ENCODE results near the gene DISP2.

DISP2 gene

GRCh38 chr15:40369474-40369869, 11.5 kb downstream of the DISP2 start:
- Histone ChIP-seq H3K27ac (no peak overlapping the region), H3K4me3 (ENCODE audit: low read depth, low read length) (no peak overlapping the region), H3K36me3 (peaks cover 9% of the 10 kb centered on the region), H3K9me3 (ENCODE audit: severe bottlenecking) (no peaks in the 10 kb centered on the region), H3K27me3 (ENCODE audit: insufficient read depth, low read depth, severe bottlenecking) (no peaks in the 10 kb centered on the region)
- no peak for DNase-seq
- no peak for TF ChIP-seq CTCF (IDR thresholded peaks at IDR 0.05; ENCODE audit: low read depth, low read length)

GRCh38 chr15:40369971-40370370, 12.0 kb downstream of the DISP2 start:
- no peak overlapping the region for H3K4me3 ChIP-seq (ENCODE audit: low read depth, low read length)
- peaks cover 9% of the 10 kb centered on the region for H3K36me3 ChIP-seq
- H3K27me3 ChIP-seq (ENCODE audit: insufficient read depth, low read depth, severe bottlenecking) = no peaks in the 10 kb centered on the region
- no peak for DNase-seq
- no peaks in the 10 kb centered on the region for H3K9me3 ChIP-seq (ENCODE audit: severe bottlenecking)
- no peak overlapping the region for H3K27ac ChIP-seq
- no peak for TF ChIP-seq CTCF (IDR thresholded peaks at IDR 0.05; ENCODE audit: low read depth, low read length)

GRCh38 chr15:40372981-40373380, 15.0 kb downstream of the DISP2 start:
- no peaks in the 10 kb centered on the region for H3K27me3 ChIP-seq (ENCODE audit: insufficient read depth, low read depth, severe bottlenecking)
- H3K4me3 ChIP-seq (ENCODE audit: low read depth, low read length) = no peak overlapping the region
- peaks cover 9% of the 10 kb centered on the region for H3K36me3 ChIP-seq
- no peak for TF ChIP-seq CTCF (IDR thresholded peaks at IDR 0.05; ENCODE audit: low read depth, low read length)
- H3K27ac ChIP-seq = no peak overlapping the region
- DNase-seq = no peak
- H3K9me3 ChIP-seq (ENCODE audit: severe bottlenecking) = no peaks in the 10 kb centered on the region

- Histone ChIP-seq H3K9me3 (ENCODE audit: severe bottlenecking) (no peaks in the 10 kb centered on the region), H3K27ac (no peak overlapping the region), H3K27me3 (ENCODE audit: insufficient read depth, low read depth, severe bottlenecking) (no peaks in the 10 kb centered on the region), H3K4me3 (ENCODE audit: low read depth, low read length) (no peak overlapping the region), H3K36me3 (no peaks in the 10 kb centered on the region)
- DNase-seq = no peak
- TF ChIP-seq CTCF (IDR thresholded peaks at IDR 0.05; ENCODE audit: low read depth, low read length) = no peak
These were observed 19.6 kb downstream of the DISP2 start for GRCh38 chr15:40377606-40378005.

GRCh38 chr15:40379374-40379773, 21.4 kb downstream of the DISP2 start:
- H3K27ac ChIP-seq = no peak overlapping the region
- no peaks in the 10 kb centered on the region for H3K27me3 ChIP-seq (ENCODE audit: insufficient read depth, low read depth, severe bottlenecking)
- H3K4me3 ChIP-seq (ENCODE audit: low read depth, low read length) = no peak overlapping the region
- peaks cover 2% of the 10 kb centered on the region for H3K36me3 ChIP-seq
- DNase-seq = no peak
- H3K9me3 ChIP-seq (ENCODE audit: severe bottlenecking) = no peaks in the 10 kb centered on the region
- TF ChIP-seq CTCF (IDR thresholded peaks at IDR 0.05; ENCODE audit: low read depth, low read length) = no peak

- no peaks in the 10 kb centered on the region for H3K27me3 ChIP-seq (ENCODE audit: insufficient read depth, low read depth, severe bottlenecking)
- TF ChIP-seq CTCF (IDR thresholded peaks at IDR 0.05; ENCODE audit: low read depth, low read length) = no peak
- no peak for DNase-seq
- no peak overlapping the region for H3K27ac ChIP-seq
- peaks cover 7% of the 10 kb centered on the region for H3K36me3 ChIP-seq
- H3K9me3 ChIP-seq (ENCODE audit: severe bottlenecking) = no peaks in the 10 kb centered on the region
- H3K4me3 ChIP-seq (ENCODE audit: low read depth, low read length) = no peak overlapping the region
These were observed 21.8 kb downstream of the DISP2 start for GRCh38 chr15:40379853-40380252.
